NCI-H82 treated with DMSO at 0.1 percent for 48 hours (cell line): ENCODE data around the gene DHRS3.

Experiments used
- DNase-seq: peaks from one replicate; lab custom pipeline; 2025; ENCODE audit not compliant: unreplicated experiment; lab: John Stamatoyannopoulos, UW

The DHRS3 gene

GRCh38 chr1:12640237-12640957, 22.4 kb upstream of the DHRS3 start:
- DNase-seq, result no peak

DNA sequence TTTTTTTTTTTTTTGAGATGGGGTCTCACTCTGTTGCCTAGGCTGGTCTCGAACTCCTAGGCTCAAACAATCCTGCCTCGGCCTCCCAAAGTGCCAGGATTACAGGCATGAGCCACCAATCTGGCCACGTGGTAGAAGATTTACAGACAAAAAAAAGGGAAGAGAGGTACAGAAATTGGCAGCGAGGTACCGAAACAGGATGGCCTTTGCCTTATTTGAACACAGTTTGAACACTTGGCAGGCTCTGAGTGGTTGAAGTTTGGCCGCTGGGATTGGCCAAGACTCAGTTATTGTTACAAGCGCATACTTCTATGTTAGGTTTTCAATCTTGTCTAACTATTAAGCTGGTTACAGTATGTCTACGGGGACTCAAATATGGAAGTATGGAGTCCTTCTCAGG, 19.7 kb upstream of the DHRS3 start:
- no peak for DNase-seq

DNA sequence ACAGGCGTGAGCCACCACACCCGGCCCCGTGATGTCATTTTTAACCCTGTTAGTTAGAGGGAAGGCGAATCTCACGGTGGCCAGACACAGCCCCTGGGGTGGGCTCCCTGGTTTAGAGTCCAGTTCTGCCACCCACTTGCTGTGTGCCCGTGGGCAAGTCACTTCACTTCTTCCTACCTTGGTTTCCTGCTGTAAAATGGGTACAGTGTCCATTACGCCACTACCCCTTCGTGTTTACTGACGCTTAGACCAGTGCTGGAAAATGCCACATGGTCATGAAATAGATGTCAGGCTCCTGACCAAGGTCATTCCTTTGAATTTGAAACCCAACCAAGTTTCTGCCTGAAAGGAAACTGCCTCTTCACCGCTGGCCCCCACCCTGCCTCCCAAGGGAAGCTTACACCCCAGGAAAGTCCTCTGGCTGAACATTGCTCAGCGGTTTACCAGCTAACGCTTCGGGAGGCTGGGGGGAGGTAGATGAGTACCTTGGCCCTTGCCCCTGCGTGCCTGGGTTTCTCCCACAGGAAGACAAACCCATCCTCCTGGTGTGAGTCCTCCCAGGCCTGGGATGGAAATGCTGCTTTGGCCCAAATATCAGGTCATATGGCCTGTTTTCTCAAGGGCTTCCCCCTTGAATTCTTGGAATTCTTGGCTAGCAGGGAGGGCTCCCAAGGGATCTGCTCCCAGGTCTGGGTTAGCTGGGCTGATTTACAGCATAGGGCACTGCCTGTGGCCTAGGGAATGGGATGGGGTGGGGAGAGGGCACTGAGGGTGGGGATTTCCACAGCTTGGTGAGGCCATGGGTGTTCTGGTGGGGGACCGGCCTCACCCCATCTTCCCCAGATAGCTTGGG, 18.3 kb upstream of the DHRS3 start:
- DNase-seq, result no peak

DNA sequence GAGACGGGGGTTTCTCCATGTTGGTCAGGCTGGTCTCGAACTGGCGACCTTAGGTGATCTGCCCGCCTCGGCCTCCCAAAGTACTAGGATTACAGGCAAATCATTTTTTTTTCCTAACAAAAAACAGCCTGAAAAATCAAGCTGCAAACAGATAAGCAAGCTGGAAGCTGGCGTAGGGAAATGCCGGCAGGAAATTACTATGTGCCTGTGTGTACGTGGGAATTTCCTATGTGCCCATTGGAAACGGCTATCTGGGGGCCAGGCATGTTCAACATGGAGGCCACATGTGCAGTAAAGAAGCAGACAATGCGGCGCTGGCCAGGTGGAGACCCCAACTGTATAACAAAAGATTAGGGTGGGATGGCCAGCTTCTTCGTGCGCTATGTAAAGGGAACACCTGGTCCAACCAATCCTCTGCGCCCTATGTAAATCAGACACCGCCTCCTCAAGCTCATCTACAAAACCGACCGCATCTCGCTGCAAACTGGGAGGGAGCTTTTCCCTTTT, 16.7 kb upstream of the DHRS3 start:
- no peak for DNase-seq

DNA sequence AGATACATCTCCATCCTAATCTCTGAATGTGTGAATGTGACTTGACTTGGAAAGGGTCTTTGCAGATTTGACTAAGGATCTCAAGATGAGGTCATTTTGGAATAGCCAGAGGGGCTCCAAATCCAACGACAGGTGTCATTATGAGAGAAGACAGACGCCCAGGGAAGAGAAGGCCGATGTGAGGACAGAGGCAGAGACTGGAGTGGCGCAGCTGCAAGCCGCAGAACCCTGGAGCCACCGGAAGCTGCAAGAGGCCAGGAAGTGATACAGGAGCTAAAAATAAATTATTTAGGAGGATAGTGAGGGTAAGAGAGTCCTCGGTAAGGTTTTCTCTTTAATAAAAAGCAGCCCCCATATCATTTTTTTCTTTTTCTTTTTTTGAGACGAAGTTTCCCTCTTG, 16.1 kb upstream of the DHRS3 start:
- DNase-seq, result no peak

DNA sequence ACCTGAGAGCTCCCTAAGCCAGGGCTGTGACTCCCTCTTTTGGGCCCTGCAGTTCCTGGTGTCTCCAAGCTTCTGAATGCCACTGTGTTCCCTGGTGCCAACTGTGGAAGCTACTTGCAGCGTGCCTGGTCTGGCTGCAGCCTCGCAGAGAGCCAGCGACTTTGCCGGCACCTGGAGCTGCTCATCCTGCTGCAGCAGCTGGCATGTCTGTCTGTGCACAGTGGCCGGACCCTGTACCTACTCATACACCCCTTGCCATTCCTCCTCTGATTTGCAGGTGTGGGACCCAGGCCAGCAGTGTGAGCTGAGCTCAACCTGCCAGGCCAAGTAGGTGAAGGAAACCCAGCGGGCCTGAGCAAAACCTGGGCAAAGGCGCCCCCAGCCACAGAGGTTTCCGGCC, 13.6 kb upstream of the DHRS3 start:
- DNase-seq, result no peak

DNA sequence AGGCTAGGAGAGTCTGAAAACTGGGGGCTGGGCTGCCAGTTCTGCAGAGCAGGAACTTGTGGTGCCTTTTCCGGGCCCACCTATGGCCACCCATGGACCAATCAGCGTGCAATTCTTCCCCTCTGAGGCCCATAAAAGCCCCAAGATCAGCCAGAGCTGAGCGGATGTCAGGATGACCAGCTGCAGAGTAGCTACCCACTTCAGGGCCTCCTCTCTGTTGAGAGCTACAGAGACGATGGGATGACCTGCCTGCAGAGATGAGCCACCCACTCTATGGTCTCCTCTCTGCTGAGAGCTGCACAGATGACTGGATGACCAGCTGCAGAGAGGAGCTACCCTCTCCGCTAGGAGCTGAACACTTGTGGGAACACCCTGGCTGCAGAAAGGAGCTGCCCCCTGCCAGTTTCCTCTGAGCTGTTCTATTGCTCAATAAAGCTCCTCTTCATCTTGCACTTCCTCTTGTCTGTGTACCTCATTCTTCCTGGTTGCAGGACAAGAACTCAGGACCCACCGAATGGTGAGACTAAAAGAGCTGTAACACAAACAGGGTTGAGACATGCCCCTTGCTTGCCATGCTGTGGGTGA, 13.0 kb upstream of the DHRS3 start:
- DNase-seq, result no peak

DNA sequence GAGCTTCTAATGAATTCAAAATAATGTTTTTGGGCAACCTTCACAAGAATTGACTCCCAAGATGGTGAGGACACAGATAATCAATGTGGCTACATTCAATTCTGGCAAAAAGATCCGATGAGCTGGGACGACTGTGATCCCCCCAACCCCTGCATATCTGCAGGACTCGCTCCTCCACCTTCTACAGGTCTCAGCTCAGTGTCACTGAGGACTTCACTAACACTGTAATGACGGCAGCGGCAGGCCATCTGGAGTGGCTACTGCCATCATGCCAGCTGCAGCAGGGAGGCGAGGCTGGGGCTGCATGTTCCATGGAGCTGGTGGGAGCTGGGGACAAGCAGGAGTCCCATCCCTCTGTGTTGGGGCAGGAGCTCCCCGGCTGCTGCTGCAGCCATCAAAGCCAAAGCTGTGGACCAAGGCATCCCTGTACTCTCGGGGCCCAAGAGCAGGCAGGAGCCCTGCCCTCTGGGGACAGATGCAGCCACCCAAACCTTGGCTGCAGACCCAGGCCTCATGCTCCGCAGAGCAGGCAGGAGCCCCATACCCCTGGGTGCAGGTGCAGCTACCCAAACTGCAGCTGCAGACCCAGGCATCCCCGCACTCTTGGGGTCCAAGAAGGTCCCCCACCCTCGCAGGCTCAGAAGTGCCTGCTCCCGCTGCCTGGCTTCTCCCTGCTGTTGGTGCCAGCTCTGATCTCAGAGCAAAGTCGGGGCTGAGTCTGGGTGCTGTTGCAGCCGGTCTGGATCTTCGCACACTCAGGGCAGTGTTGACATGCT, 12.2 kb upstream of the DHRS3 start:
- no peak for DNase-seq

DNA sequence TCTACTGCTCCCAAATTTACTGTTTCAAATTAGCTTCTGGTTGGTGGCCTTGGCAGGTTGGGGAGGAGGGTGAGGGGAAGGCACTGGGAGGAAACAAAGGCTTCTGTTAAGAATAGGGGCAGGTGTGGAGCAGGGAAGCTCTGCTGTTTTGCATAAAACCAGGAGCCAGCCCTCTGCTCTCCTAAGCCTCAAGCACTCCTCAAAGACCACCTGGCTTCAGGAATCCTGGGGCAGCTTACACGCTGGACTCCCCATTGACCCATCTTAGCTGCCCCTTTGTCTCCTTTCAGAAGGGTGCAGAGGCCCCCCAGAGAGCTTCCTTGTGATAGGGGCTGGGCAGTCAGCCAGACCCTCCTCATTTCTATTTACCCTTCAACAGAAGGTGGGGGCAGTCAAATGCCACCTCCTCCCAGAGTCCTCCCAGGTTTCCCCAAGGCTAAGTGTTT, 11.5 kb upstream of the DHRS3 start:
- no peak for DNase-seq

DNA sequence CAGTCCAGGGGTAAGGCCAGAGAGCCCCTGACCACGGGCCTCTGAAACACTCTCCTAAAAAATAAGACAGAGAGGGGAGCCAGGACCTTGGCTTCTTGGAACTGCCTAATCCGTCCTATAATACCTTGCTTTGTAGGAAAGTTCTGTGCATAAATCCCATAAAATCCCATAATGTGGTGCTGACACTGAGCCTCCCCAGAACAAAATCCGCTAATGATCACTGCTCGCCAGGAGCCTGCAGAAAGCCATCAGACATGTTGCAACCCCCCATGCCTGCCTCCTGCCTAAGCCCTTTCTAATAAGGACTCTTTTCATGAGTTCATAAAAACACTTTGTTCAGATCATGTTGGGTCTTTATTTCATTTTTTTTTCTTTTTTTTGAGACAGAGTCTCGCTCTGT, 9.3 kb upstream of the DHRS3 start:
- peak; percentile 94 for DNase-seq

DNA sequence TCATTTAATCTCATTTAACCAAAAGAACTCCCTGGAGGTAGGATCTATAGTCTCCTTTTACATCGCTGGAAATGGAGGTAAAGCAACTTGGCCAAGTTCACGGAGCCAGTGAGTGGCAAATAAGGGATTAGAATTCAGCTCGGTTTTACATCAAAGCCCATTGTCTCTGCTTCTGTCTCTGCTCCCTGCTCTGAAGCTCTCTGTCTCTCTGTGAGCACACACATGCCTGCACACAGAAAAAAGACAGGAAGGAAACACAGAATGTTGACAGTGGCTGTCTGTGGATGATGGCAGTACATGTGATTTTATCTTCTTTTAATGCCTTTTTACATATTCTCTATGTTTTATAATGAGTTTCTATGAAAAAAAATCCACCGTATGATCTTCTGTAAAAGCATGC, 8.9 kb upstream of the DHRS3 start:
- DNase-seq, result peak; percentile 66

DNA sequence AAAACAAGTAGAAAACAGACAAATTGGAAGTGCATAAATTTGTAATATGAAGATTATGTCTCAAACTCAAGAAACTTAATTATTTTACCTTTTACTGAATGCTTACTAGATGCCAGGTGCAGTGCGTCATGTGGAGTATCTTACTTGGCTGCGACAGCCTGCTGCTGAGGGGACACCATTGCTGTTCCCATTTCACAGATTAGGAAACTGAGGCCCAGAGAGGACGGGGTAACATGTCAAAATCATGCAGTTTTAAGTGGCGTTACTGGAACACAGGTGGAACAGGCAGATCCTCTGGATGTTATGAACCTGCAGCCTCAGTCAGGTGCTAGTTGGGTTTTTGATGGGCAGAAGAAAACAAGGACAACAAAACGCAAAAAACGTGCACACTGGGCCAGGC, 7.3 kb upstream of the DHRS3 start:
- no peak for DNase-seq

DNA sequence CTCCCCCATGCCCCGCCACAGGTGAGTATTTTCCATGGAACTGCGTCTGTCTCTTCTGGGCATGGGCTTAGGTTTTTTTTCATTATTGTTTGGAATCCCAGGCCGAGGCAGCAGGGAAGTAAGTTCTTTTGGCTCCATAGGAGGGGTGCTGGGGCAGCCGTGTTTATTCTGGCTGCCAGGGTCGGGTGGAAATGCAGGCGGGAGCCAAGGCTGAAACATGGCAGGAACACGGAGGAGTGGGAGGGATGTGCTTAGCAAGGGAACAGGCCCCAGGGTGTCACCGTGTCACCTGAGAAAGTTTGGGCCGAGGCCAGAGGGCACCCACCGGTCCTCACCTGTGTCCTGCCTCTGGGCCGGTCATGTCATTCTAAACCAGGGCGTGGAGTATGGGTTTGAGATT, 4.5 kb upstream of the DHRS3 start:
- no peak for DNase-seq

GRCh38 chr1:12621346-12622335, 3.6 kb upstream of the DHRS3 start:
- DNase-seq, result no peak

- DNase-seq, result no peak
Observed at GRCh38 chr1:12620931-12621330, 2.9 kb upstream of the DHRS3 start.

DNA sequence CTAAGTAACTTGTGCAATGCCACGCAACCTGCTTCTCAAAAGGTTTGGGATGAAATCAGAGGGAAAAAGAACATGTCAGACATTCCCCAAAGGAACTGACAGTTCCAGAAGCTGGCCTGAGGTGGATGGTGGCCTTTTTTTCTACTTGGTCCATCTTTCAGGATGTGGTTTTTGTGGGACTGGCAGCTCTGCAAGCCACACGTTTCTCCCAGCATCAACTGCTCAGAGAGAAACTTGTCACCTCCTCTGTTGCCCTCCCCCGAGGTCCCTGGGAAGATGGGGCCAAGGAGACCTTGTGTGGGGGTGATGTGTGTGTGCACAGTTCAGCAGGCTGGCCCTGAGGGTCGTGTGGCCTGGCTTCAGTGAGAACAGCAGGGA, 2.5 kb upstream of the DHRS3 start:
- no peak for DNase-seq

DNA sequence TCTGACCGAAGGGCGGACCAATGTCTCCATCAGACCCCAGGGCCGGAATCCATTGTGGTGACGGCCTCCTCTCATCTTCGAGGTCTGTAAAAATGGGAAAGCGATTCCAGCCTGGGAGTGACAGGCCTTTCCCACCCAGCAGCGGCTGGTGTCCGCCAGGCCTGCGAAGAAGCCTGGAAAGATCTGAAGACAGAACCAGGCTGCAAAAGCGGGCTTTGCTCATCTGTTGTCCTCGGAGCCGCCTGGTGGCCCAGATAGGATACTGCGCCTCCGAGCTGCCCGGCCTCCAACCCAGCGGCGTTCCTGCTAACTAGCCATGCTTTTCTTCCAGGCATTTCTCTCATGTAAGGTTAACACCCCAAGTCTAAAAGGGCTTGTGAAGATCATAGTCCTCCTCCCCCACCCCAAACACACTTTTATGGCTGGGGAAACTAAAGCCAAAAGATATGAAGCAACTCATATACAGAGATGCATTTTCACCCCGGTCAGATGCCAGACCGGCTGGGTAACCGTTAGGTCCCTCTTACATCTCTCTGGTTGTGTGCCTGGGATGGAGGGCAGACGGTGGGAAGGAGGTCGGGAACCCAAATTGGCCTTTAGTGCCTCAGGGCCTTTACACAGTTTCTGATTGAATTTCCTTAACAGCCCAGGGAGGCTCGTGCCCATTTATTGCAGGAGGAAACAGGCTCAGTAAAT, 1.9 kb upstream of the DHRS3 start:
- peak; percentile 69 for DNase-seq

DNA sequence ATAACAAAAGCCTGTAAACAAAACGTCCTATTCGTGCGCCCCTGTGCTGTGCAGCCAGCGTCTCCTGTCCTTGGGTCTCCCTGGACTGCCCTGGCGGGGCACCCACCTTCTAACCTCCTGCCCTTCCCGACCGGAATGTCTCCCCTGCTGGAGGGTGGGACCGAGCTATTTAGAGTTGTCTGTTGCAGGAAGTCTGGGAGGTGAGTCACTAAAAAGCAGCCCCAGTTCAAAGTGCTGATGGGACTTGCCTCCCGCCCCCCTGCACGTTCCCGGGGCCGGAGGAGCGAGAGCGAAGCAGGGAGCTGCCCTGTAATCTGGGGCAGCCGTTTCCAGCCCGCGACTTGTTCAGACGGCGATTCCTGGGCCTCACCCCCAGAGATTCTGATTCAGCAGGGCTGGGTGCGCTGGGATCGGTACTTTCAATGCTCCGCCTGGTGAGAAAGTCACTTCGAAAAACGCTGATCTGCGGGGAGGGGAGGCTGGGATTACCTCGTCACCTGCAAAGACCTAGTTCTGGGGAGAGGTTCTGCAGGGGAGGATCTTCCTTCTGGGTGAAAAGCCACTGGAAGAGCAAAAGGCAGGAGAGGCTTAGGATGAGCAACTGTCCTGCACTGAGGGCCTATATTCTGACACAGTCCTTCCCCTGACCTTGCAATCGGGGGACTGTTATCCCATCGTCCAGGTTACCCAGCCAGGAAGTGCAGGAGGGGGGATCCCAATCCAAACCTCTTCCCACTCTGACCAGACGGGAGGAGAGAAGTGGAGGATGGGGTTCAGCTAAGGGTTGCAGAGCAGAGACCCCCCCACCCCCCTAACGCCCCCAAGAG, 1.2 kb upstream of the DHRS3 start:
- DNase-seq, result no peak

DNA sequence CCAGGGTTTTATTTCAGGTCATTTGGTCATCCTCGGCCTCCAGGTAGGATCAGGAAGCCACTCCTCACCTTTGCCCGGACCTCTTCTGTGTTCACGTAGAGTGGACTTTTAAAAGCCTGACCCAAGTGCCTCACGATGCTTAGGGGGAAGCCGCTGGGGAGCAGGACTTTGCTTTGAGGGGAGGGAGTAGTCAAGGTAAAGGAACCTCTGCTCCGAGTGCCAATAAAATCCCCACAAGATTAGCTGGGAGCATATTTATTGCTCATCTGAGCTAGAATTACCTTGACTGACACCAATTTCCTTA, 603 bp upstream of the DHRS3 start:
- DNase-seq, result peak; percentile 16
